ENCODE measurements around the gene EVC2.

The EVC2 gene

GRCh38 chr4:5660185-5660584 lies 48.2 kb downstream of the EVC2 start:
- DNase-seq = no peak

- no peak for DNase-seq
These were observed 49.4 kb downstream of the EVC2 start for GRCh38 chr4:5658974-5659373.

GRCh38 chr4:5656415-5656814 lies 51.9 kb downstream of the EVC2 start:
- no peak for DNase-seq

- DNase-seq = no peak
These were observed 53.6 kb downstream of the EVC2 start for GRCh38 chr4:5654791-5655190.

- no peak for DNase-seq
These were observed 57.3 kb downstream of the EVC2 start for GRCh38 chr4:5651089-5651488.

- DNase-seq = no peak
These were observed 58.3 kb downstream of the EVC2 start for GRCh38 chr4:5650040-5650439.

GRCh38 chr4:5647351-5647750 lies 61.0 kb downstream of the EVC2 start:
- DNase-seq = no peak

- DNase-seq = no peak
These were observed 68.3 kb downstream of the EVC2 start for GRCh38 chr4:5640096-5640495.

- DNase-seq = no peak
These were observed 68.8 kb downstream of the EVC2 start for GRCh38 chr4:5639556-5639955.

- no peak for DNase-seq
These were observed 69.4 kb downstream of the EVC2 start for GRCh38 chr4:5638976-5639375.

GRCh38 chr4:5638316-5638715 lies 70.0 kb downstream of the EVC2 start:
- DNase-seq = no peak

GRCh38 chr4:5636766-5637670 lies 71.3 kb downstream of the EVC2 start:
- DNase-seq = no peak

- DNase-seq = no peak
These were observed 72.5 kb downstream of the EVC2 start for GRCh38 chr4:5635826-5636195.

GRCh38 chr4:5632571-5632970 lies 75.8 kb downstream of the EVC2 start:
- DNase-seq = no peak

- DNase-seq = no peak
These were observed 76.3 kb downstream of the EVC2 start for GRCh38 chr4:5632066-5632440.

GRCh38 chr4:5631352-5632065 lies 76.8 kb downstream of the EVC2 start:
- DNase-seq = no peak

GRCh38 chr4:5630762-5631161 lies 77.6 kb downstream of the EVC2 start:
- no peak for DNase-seq

GRCh38 chr4:5629542-5629941 lies 78.8 kb downstream of the EVC2 start:
- no peak for DNase-seq

GRCh38 chr4:5626913-5627312 lies 81.4 kb downstream of the EVC2 start:
- DNase-seq = no peak

- no peak for DNase-seq
These were observed 85.8 kb downstream of the EVC2 start for GRCh38 chr4:5622596-5622995.

GRCh38 chr4:5619913-5620625 lies 88.3 kb downstream of the EVC2 start:
- no peak for DNase-seq

- DNase-seq = no peak
These were observed 90.1 kb downstream of the EVC2 start for GRCh38 chr4:5618051-5618960.

Data from retina (tissue), 1 donor.